Lower lobe of right lung (tissue), 2 donors: ENCODE measurements around the gene GNG12. TPM values are rescaled to one million over a fixed set of nuclear protein-coding genes. Genes with fewer than 3 reads are reported as not detected.
"Not testable (repeated sequence)": the region's sequence is repeated elsewhere in the genome, so short reads cannot be mapped to it uniquely, and the experiment has no call there.

ENCODE experiments used
- ATAC-seq, 2 donors: fragments of 200-7000 bp; cut with Tn5 transposase; one replicate each; pipeline ENCODE4 v1.9.1; 2020 to 2022; ENCODE audit warnings: mild to moderate bottlenecking in 2 of 2, moderate library complexity in 2 of 2
- DNase-seq: peaks from one replicate; pipeline ENCODE4 v3.0.0-alpha.2; 2020
- H3K27ac ChIP-seq: fragments of 200-600 bp; one replicate; pipeline ENCODE4 v1.8.0; 2022
- H3K27me3 ChIP-seq: fragments of 200-600 bp; one replicate; pipeline ENCODE4 v1.8.0; 2022; ENCODE audit warnings: low read depth
- H3K36me3 ChIP-seq: fragments of 200-600 bp; one replicate; pipeline ENCODE4 v1.8.0; 2022; ENCODE audit warnings: mild to moderate bottlenecking
- H3K4me1 ChIP-seq: fragments of 200-600 bp; one replicate; pipeline ENCODE4 v1.8.0; 2022
- H3K4me3 ChIP-seq: fragments of 200-600 bp; one replicate; pipeline ENCODE4 v1.8.0; 2022; ENCODE audit warnings: mild to moderate bottlenecking
- H3K9me3 ChIP-seq: fragments of 200-600 bp; one replicate; pipeline ENCODE4 v1.8.0; 2022
- intact Hi-C: fragments of 100-400 bp; cut with DNase I; formaldehyde crosslinking; loops from one replicate; pipeline ENCODE4 v1.11.0; 2022
- total RNA-seq: library from RNA; stranded (reverse); fragmentation: NEBNext Ultra II Directional; extraction: Animal tissue kit (Norgen Biotek cat#: 25700); gene quantifications from one replicate; pipeline ENCODE4 v1.2.1, GENCODE V29; 2021
- TF ChIP-seq, protein P1 (sequence below): fragments of 200-600 bp; IDR thresholded peaks from one replicate; pipeline ENCODE4 v1.8.0; 2022; ENCODE audit warnings: antibody characterized with exemption, mild to moderate bottlenecking
- donor health status: DM: no; HTN: yes; CAD: no; lungs with severe emphysema.

The GNG12 gene
- total RNA-seq, 1 donor from 2014 or later, result 43.3 TPM

DNA sequence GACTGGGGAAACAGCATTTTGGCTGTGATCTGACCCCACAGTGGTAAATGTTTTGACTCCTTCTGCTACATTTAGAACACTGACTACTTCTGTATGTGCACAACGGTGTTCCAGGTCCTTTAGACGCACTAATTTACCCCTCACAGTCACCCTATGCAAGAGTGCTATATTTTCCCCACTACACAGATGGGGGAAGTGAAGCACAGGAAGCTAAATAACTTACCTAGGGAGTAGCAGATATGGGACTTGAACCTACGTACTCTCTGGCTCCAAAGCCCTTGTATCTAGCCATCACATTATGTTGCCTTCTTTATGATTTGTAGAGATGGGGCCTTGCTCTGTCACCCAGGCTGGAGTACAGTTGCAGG, 99.0 kb downstream of the GNG12 start:
- peaks cover 32% of the 10 kb centered on the region for H3K4me1 ChIP-seq
- TF ChIP-seq, protein P1, sequence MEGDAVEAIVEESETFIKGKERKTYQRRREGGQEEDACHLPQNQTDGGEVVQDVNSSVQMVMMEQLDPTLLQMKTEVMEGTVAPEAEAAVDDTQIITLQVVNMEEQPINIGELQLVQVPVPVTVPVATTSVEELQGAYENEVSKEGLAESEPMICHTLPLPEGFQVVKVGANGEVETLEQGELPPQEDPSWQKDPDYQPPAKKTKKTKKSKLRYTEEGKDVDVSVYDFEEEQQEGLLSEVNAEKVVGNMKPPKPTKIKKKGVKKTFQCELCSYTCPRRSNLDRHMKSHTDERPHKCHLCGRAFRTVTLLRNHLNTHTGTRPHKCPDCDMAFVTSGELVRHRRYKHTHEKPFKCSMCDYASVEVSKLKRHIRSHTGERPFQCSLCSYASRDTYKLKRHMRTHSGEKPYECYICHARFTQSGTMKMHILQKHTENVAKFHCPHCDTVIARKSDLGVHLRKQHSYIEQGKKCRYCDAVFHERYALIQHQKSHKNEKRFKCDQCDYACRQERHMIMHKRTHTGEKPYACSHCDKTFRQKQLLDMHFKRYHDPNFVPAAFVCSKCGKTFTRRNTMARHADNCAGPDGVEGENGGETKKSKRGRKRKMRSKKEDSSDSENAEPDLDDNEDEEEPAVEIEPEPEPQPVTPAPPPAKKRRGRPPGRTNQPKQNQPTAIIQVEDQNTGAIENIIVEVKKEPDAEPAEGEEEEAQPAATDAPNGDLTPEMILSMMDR, result no peak
- H3K27ac ChIP-seq, result no peak overlapping the region
- no peaks in the 10 kb centered on the region for H3K27me3 ChIP-seq
- ATAC-seq, result no peak
- no peaks in the 10 kb centered on the region for H3K9me3 ChIP-seq
- no peaks in the 10 kb centered on the region for H3K36me3 ChIP-seq
- H3K4me3 ChIP-seq, result no peak overlapping the region
- intact Hi-C loops, result no loop called here
- DNase-seq, result no peak

DNA sequence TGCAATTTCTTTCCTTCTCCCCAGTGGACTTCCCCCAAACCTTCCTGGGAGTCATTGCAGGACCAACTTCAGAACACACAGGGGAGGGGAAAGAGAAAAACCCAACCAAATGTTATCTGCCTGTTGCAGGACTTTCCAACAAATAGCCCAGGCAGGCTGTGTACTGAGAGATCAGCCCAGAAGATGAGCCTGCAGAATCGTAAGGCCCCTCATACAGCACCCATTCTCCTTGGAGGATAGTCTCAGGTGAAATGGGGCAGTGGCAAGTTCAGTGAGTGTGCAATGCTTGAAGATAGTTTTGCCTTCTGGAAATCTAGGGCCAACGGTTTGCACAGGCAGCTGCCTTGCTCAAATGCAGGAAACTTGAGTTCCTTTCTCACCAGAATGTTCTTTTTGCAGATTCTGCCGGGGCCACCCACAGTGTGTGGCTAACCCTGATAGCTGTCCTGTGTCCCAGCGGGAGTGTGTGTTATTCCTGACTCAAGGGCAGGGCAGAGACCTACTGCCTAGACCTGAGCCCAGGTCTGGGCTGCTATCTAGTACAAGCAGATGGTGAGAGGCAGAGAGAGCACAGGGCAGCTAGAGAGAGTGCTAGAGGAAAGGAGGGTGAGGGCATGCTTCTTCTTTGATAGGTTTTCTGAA, 99.5 kb downstream of the GNG12 start:
- Histone ChIP-seq H3K4me3 (no peak overlapping the region), H3K27ac (no peak overlapping the region), H3K36me3 (no peaks in the 10 kb centered on the region), H3K27me3 (no peaks in the 10 kb centered on the region), H3K9me3 (no peaks in the 10 kb centered on the region), H3K4me1 (peaks cover 32% of the 10 kb centered on the region)
- TF ChIP-seq, protein P1, result no peak
- DNase-seq, result no peak
- no peak for ATAC-seq
- intact Hi-C loops, result no loop called here

DNA sequence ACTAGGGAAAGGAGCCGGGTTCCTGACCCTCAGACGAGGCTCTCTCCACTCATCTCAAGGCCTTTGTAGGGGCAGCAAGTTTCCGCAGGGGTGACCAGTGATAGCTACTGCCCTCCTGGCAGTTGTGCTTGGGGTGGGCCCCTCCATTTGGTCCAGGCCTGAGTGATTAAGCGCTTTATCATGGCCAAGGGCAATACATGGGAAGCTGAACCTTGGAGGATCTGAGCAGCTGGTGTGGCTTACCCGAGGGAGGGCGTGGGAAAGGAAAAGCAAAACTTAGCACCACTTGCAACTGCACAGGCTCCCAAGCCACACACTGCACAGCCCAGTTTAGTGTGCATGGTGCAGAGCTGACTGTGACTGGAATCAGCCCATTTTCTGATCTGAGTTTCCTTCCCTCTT, 100.5 kb downstream of the GNG12 start:
- intact Hi-C loops, result no loop called here
- DNase-seq (no peak), ATAC-seq (no peak)
- no peaks in the 10 kb centered on the region for H3K9me3 ChIP-seq
- H3K36me3 ChIP-seq, result no peaks in the 10 kb centered on the region
- no peak overlapping the region for H3K27ac ChIP-seq
- TF ChIP-seq, protein P1, result no peak
- no peaks in the 10 kb centered on the region for H3K27me3 ChIP-seq
- H3K4me3 ChIP-seq, result no peak overlapping the region
- peaks cover 32% of the 10 kb centered on the region for H3K4me1 ChIP-seq

DNA sequence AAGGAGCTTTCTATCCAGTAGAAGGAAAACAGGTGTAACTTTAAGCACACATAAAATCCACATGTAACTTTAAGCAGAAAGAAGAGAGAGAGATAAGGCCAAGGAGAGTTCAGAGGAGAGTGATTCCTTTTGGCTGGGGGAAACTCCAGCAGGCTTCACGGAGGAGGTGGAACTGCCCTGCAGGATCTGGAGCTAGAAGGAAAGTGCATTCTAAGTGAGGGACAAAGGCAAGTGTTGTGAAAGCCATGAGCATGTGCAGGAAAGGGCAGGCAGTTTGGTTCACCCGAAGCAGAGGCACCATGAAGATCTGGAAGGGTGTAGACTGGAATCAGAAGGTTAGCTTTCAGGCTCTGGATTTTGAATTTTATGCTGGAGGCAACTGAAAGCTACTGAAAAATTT, 101.9 kb downstream of the GNG12 start:
- ATAC-seq (no peak), DNase-seq (no peak)
- intact Hi-C loops, result no loop called here
- H3K27ac ChIP-seq, result no peak overlapping the region
- no peaks in the 10 kb centered on the region for H3K27me3 ChIP-seq
- no peaks in the 10 kb centered on the region for H3K36me3 ChIP-seq
- TF ChIP-seq, protein P1, result no peak
- peaks cover 24% of the 10 kb centered on the region for H3K4me1 ChIP-seq
- H3K4me3 ChIP-seq, result no peak overlapping the region
- no peaks in the 10 kb centered on the region for H3K9me3 ChIP-seq

DNA sequence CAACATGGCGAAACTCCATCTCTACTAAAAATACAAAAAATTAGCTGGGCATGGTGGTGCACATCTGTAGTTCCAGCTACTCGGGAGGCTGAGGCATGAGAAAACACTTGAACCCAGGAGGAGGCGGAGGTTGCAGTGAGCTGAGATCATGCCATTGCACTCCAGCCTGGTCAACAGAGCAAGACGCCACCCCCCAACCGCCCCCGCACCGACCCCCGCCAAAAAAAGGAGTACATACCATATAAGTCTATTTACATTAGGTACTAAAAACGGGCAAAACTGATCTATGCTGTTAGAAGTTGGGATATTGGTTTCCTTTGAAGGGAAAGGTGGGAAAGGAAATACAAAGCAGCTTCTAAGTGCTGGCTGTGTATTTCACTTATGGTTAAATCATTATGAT, 103.0 kb downstream of the GNG12 start:
- DNase-seq, ATAC-seq, H3K36me3 ChIP-seq, H3K9me3 ChIP-seq, H3K27me3 ChIP-seq, H3K27ac ChIP-seq, H3K4me3 ChIP-seq, intact Hi-C loops: not testable (repeated sequence)
- peaks cover 14% of the 10 kb centered on the region for H3K4me1 ChIP-seq

DNA sequence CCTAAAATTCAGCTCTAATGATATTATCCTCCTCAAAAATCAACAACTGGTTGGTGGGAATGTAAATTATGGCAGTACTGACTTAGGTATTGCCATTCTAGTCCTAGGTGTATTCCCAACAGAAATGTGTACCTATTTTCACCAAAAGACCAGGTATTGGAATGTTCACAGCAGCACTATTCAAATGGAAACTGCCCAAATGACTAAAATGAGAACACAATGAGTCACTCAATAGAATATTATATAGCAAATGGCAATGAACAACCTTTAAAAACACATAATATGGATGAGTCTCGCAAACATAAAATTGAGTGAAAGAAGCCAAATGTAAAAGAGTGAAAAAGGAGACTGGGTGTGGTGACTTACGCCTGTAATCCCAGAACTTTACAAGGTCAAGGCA, 103.4 kb downstream of the GNG12 start:
- Histone ChIP-seq H3K4me1 (peaks cover 14% of the 10 kb centered on the region), H3K27me3 (no peaks in the 10 kb centered on the region), H3K27ac (no peak overlapping the region), H3K4me3 (no peak overlapping the region), H3K9me3 (no peaks in the 10 kb centered on the region), H3K36me3 (no peaks in the 10 kb centered on the region)
- intact Hi-C loops, result no loop called here
- no peak for ATAC-seq
- TF ChIP-seq, protein P1, result no peak
- DNase-seq, result no peak
